HG02943 (cell line): ENCODE results near the gene CX3CL1.

Experiments used
- ATAC-seq: cut with Tn5 transposase; IDR thresholded peaks from one replicate; pipeline ENCODE4 v1.9.1; 2021; ENCODE audit warnings: mild to moderate bottlenecking, low read depth, moderate library complexity; ENCODE audit not compliant: unreplicated experiment

The CX3CL1 gene

DNA sequence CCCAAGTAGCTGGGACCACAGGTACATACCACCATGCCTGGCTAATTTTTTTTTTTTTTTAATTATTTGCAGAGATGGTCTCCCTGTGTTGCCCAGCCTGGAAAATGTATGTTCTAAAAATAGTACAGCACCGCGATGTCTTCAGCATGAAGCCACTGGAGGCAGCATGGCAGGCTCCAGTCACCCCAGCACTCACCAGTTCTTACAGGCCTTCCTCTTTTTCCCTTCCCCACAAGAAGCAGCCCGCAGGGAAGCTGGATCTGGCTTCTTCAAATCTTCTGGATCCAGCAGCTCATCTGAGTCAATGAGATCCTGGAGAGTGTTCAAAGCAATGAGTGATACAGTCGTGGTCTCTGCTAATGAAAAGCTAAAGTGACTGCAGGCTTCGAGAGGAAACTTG, 58.7 kb downstream of the CX3CL1 start:
- no peak for ATAC-seq

GRCh38 chr16:57432505-57432904, 60.2 kb downstream of the CX3CL1 start:
- ATAC-seq: no peak

- no peak for ATAC-seq
These were observed 60.7 kb downstream of the CX3CL1 start for GRCh38 chr16:57432989-57433388.

DNA sequence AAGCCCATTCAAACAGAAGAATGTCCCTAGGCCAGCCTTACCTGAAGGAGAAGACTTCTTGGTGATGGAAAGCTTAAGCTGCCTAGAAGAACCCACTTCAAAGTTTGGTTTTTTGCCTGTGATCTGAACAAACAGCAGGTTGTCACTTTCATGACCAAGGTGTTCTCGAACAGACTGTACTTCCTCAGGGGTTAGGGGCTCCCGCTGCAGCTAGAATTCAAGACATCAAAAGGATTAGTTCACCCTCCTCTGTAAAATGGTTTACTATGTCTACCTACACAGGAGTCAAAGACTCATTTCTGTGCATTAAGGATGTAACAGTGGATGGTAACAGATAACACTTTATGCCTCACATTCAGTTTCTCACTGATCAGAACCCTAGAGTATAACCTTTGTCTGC, 61.7 kb downstream of the CX3CL1 start:
- no peak for ATAC-seq
